Islet of Langerhans (tissue), 1 donor: ENCODE measurements around the gene EZH2.
A peak's percentile ranks its signal among the peaks of the same experiment; 100 is the strongest.

Source experiments
- FAIRE-seq: peaks from one replicate; lab custom pipeline; 2011; peaks lifted over from hg19 to GRCh38; lab: Jason Lieb, UNC

EZH2 gene

DNA sequence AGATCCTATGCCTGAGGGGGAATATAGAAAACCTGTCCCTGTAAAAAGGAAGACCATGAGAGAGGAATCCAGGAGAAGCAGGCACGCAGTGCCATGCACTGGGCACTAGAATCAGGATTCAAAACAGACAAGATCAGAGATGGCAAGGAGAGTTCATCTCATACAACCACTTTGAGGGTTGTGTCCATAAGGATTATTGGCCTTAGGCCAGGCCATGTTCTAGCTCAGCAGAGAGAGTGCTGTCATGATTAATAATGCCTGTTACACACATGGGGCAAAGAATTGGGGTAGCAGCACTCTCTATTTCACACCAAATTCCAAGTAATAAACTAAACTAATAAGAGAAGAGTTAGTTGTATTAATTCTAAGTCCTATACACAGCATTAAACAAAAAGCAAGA lies 29.1 kb downstream of the EZH2 start:
- FAIRE-seq = no peak

DNA sequence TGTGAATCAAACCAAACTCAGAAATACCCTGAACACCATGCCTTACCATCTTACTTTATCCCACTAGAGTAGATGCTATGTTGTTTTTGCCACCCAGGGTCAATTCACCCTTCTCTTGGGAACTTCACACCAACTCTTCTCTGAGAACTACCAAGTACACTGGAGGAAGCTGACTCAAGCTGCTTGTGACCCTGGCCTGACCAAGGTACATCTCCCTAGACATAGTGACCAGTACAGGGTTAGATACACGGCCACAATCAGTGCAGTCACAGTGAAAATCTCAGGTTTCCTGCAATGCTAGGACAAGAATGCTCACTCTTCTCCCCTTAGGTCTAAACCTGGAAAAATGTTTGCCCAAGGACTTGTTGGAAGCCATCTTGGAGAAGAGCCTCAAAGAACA lies 31.8 kb downstream of the EZH2 start:
- FAIRE-seq = no peak

DNA sequence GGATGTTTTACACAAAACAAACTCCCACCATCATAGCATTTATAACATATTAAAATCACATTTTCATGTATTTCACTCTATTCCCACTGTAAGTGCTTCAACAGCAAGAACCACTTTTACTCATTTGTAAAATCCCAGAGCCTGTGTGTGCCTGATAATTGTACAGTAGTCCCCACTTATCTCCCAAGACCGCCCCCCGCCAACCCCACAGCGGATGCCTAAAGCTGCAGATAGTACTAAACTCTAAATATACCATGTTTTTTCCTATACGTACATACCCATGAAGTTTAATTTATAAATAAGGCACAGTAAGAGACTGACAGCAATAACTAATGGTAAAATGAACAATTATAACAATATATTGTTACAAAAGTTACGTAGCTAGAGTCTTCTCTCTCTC lies 33.5 kb downstream of the EZH2 start:
- FAIRE-seq = no peak

DNA sequence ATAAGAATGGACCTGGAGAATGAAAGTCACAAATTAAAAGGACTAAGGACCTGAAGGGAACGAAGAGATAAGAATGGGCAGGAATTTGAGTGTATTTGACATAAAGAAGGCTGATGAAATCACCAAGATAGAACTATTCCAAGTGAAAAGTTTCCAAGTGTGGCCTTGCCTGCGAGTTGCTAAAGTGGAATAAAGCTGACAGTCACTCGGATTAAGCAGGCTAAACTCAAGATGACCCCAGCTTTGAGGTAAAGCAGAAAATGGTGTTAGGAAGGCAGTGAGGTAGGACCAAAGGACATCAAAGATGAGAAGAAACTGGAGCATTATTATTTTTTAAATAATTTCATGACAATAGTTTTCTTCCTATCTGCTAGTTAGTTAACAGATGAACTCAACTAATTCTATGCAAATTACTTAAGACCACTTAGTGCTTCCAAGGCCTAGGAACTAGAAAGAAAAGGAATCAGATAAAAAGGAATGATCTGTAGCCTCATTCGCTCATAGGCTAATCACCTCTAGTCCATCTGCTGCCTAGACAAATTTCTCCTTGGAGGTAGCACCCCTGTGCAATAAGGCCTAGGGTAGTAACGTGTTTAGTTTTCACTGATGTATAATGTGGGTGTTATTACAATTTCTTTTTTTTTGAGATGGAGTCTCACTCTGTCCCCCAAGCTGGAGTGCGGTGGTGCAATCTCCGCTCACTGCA lies 34.5 kb downstream of the EZH2 start:
- no peak for FAIRE-seq

DNA sequence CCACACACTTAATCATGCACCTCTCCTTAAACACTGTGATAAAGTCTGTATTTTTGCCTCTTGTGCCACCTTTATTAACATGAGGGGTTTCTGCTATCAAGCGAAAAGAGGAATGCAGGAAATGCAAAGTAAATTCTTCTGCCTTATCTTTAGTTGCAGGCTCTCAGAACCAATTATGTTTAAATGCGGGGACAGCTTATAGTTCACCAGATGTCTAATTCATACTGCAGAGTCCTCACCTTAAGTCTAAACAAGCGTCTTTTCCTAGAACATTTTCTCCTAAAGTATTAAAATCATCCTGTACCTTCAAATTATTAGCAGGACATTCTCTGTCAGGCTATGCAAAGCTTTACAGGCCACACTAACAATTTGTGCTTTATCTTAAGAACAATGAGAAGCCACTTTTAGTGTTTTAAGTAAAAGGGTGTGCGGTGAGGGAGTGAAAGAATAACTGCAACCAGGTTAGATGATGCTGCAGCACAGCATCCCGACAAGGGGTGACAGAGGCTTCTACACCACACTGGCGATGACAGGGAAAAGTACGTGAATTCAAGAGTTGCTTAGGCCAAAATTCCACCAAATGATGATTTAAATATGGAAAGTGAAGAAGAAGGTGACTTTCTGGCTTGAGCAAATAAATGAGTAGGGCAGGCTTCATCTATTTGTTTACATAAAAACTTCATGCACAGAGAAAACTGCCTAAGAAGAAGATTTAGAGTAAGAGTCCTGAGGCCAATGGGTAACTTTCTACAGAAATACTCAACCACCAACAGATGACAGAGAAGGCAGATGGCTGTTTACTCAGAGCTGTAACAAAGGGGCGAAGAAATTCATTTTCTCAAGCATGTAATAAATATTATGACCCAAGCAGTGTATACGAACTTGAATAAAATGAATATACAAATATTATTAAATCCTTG lies 36.0 kb downstream of the EZH2 start:
- FAIRE-seq = no peak

DNA sequence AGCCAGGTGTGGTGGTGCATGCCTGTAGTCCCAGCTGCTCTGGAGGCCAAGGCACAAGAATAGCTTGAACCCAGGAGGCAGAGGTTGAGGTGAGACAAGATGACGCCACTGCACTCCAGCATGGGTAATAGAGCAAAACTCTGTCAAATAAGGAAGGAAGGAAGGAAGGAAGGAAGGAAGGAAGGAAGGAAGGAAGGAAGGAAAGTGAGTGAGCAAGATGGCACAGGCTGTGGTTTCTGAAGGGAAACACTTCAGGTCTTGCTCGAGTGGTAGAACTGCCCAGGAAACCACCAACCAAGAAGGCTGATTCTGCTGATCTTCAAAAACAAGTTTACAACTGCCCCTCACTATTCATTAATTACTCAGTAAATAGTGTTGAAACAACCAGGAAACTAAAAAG lies 45.2 kb downstream of the EZH2 start:
- FAIRE-seq = no peak

DNA sequence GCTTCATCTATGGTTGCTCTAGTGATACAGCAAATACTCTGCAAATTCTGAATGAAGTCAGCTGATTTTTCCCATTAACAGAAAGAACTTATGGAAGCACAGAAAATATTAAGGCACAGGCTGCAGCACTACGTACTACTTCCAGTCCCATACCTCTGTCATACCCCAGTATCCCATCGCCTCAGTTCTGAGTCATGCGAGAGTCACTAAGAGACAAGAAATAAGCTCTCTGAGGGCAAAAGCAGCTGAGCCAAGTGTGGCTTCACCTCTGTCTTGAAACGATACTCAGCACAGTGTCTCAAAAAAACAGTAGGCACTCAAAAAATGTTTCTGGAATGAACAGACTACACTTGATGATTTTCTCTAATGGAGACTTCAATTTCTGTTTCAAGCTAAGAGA lies 48.2 kb downstream of the EZH2 start:
- FAIRE-seq = no peak

DNA sequence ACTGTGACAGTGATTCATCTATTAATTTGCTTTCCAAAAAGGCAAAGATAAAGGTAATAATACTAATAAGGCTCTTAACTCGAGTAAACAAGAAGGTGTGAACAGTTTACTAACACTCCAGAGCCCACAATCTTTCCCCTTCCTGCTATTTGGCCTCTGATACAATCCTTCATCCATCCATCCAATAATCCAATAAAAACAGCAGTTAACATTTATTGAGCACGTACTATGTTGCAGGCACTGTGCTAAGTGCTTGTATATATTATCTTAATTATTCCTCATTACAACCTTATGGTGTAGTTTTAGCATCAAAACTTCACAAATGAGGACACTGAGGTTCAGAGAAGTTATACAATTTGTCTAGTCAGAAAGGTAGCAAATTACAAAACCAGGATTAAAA lies 49.5 kb downstream of the EZH2 start:
- no peak for FAIRE-seq

DNA sequence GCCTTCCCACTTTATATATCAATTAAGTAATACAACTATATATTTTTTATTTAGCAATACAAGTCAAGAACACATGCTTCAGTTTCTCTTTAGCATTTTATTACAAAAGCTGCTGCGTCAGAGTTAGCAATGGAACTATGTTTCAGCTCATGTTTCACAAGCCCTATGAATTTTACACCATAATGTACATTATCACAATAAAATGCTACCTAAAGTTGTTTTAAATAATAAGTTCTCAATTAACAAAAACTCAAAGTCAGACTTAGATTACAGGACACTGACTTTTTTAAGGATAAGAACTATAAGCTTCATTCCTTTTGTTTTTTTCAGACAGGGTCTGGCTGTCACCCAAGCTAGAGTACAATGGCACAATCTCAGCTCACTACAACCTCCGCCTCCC lies 52.3 kb downstream of the EZH2 start:
- FAIRE-seq = no peak

DNA sequence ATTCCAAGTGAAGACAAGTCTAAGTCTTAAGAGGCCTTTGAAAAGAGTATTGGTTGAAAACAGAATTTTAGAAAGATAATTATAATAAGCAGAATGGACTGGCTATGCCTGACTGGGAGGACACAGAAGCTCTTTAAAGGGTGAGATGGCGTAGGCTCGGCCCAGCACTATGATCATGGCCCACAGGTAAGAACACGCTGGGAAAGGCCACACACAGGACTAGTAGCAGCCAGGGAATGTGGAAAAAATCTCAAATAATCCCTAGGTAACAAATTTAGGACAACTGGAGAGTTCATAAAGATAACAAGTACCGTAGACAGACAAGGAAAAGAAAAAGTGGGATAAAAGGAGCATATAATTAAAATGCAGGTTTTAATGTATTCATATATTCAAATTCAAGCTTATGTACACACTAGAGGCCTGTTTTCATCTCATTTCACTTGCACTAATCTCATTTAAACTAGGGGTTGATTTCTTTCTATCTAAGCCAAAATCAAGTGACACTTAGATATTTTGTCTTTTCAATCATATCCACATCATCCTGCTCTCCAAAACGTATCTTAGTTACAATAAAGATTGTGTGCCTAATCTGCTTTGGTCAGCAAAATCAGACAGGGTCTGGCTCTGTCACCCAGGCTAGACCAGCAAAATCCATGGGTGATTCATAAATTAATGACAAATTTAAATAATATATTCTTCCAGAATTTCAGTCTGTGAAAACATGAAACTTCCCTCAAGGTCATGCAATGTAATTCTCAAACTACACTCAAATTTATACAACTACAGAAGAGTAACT lies 53.0 kb downstream of the EZH2 start:
- FAIRE-seq = peak; percentile 92

DNA sequence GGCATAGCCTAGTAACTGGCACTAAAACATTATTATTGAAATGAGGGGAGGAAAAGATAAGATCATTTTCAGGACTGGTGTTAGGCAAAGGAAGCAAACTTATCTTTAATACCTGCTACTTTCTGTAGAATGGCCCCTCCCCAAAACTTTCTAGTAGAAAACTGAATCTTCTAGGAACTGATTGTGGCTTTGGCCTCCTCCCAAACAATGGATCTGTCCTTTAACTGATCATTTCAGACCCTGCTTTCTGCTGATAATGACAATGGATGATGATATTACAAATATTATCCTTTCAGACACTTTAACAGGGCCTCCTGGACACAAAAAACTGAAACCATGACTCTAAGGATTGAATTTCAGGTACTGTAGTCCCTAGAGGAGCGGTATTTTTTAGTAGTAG lies 55.1 kb downstream of the EZH2 start:
- FAIRE-seq = no peak

DNA sequence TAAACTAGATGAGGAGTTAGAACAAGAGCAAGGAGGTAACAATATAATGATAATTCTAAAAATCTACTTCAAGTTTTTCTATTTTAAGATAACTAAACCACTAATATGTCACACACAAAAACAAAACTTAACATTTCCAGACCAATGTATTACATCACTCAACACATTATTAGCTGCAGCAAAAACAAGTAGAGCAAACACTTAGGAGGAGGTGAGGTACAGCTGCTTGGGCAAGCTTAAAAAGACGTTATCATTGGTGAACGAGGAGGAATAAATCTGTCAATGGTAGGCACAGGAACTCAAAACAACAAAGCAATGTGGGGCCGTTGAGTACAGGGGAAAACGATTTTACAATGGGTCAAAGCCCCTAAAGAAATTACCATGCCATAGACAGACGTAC lies 58.8 kb downstream of the EZH2 start:
- FAIRE-seq = no peak

DNA sequence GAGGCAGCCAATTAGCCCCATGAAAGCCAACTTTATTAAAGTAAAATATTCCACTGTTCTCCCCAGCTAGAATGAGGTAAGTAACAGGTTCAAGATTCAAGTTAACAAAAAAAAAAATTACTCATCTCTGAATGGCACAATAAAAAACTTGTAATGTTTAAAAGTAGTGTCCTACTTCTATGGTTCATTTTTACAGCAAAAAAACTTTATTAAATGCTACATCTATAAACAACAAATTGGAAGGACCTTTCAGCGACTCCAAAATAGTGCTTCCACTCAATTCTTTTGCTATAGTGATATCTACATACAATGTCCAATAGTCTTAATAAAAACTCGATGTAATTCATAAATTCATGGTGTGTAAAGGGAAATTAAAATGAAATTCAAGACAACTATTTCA lies 59.2 kb downstream of the EZH2 start:
- no peak for FAIRE-seq

DNA sequence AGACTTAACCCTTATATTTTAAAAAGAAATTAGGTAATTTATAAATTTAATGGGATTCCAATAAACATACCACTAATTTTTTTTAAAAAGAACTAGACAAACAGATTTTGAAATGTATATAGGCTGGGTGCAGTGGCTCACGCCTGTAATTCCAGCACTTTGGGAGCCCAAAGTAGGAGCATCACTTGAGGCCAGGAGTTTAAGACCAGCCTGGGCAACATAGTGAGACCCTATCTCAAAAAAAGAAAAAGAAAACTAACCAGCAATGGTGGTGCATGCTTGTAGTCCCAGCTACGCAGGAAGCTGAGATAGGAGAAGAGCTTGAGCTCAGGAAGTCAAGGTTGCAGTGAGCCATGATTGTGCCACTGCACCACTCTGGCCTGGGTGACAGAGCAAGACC lies 62.7 kb downstream of the EZH2 start:
- FAIRE-seq = no peak

DNA sequence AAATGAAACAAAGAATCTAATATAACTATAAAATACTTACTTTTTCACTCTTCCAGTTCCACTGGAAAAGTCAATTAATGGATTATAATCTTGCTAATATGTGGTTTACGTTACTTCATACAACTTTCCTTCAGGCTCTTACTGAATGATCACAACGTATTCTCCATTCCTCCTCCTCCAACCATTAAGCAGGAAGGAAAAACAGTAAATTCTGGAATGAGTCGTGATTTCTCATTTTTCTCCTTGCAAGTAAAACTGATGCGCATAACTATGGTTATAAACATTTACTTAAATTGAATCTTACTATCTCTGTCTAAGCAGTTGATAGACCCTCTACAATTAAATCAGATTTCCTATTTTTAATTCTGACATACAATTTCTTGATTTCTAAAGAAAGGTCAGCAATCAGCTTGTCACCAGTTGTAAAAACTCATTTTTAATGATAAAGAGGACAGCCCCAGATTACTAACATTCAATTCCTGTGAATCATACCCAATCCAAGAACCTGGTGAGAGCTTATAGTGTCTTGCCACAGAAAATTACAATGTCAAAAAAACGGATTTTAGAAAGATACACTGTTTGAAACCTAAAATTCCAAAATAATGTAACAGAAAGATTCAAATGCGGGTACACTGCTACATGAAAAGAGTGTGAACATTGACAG lies 64.3 kb downstream of the EZH2 start:
- no peak for FAIRE-seq

DNA sequence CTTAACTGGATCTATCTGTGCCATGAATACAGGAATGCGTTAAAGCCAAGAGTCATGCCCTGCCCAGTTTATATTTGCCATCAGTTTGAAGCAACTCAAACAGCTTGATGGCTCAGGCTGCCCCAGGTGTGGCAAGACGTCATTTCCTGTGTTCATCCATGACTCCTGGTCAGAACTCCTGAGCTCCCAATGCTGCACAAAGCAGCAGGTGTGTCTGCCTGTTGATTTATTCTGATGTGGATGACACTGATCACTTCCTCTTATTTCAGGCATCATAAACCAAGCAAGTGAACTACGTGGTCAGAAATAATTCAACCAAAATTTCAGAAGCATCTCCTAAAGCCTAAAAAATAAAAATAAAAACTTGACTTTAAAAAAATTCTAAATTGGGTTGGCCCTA lies 68.5 kb downstream of the EZH2 start:
- FAIRE-seq = no peak

DNA sequence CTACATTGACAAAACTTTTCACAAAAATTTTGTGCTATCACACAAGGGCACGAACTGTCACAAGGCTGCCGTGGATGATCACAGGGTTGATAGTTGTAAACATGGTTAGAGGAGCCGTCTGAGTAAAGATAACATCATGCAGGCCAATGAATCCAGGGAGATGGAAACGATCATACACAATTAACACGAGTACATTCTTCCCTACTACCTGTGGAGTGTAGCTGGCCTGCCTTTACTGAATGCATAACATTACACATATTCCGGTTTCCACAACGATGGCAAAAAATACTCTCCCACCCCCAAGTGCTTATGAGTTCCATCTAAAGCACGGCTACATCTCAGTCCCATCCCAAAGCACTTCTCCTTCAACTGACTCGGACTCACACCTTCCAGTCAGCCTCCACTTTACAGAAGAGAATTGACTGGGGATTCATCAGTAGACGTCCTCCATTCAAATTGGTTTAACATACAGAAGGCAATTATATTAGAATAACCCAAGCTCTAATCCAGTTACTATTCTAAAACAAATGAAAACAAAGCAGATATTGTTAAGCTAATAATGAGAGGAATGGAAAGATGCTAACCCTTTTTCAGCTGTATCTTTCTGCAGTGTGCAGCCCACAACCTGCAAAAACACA lies 69.0 kb downstream of the EZH2 start:
- no peak for FAIRE-seq

DNA sequence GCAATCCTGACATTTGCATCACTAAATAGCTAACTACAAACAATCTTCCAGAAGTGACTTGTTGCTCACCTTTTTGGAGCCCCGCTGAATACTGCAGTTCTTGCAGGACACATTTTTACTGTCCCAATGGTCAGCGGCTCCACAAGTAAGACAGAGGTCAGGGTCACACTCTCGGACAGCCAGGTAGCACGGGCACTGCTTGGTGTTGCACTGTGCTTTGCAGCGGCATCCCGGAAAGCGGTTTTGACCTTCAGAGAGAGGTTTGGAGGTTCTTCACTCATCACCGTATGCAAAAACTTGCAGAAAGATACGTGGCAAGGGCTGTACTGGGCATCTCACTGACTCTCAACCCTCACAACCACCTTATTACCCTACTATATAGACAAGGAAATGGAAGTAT lies 70.2 kb downstream of the EZH2 start:
- no peak for FAIRE-seq

DNA sequence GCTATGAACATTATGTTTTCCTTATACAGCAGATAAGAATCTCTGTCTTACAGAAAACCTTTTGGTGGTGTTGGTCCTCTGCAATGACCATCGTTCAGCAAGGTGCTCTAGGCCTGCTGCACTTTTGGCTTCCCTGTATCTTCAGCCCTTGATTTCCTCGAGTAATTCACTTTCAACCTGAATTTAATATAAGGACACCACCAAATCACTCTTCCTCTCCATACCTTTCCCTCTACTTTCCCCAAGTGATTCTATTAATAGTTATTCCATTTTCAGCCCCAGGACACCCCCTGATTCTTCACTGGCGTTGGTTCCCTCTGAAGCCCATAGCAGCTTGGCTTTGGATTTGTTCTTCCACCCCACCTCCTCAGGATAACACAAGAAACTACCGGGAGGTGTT lies 72.2 kb downstream of the EZH2 start:
- FAIRE-seq = no peak

DNA sequence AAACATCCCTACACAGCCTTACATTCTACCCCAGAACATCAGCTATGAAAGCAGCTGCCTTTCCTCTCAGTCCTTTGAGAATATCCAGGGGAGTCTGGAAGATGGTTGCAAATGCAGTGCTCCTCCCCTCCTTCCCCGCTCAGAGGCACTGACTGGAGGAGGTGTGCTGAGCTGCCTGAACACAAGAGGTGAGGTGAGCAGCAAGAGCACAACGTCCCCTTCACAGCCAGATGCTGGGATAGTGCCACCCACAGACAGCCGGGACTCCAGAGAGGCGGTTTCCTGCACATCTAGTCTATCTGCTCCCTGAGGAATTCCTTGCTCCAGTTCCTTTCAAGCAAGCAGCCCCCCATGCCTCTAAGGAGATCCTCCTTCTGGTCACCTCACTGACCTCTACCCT lies 74.2 kb downstream of the EZH2 start:
- FAIRE-seq = no peak

DNA sequence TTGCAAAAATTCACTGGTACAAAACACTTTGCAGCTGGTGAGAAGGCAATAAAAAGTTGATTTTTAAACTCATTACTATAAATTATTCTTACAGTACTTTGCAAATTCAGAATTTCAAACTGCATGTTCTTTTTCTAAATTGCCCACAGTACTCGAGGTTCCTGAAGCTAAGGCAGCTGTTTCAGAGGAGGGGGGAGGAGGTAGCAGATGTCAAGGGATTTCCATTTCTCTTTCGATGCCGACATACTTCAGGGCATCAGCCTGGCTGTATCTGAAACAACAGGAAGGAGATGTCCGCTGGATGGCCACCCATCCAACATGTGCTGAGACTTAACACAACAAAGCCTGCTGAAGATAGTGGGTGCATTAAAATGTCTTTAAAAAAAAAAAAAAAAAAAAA lies 76.7 kb downstream of the EZH2 start:
- no peak for FAIRE-seq

DNA sequence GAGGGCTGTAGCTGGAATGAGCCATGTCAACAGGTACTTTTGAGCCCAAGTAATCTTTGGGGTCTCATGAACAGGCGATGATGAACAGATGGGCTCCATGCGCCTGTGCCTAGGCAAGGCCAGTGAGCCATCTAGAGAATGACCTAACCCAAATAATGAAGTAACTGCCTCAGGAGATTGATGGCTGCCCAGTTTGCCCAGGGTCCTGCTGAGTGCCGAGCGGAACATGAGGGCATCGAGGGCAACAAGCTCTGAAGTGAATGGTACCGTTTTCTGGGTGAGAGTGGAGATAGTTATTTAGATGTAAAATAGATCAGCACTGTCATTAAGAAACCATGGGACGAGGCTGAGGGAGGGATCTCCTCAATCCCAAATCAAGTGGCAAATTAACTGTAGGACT lies 77.9 kb downstream of the EZH2 start:
- FAIRE-seq = no peak
